ENCODE results near the gene EFCAB6.

The EFCAB6 gene

DNA sequence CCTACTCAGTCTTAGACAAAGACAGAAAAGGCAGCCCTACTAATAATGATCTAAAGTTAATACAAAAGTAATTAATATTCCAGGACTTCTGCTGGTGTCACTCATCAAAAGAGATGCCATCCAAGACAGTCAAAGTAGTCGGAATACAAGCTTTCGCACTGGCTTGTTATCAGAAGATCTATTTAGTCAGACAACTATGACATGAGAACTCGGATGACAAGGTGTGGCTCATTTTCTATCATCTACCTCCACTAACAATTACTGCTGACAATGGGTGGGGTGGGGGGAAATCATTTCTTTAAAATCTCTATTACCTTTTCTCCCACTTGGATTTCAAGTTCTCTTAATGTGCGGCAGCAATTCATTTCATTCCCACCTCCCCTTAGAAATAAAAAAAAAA is 56.7 kb downstream of the EFCAB6 start:
- no peaks in the 10 kb centered on the region for H3K79me2 ChIP-seq (ENCODE audit: control insufficient read depth, insufficient read depth, low read length, poor library complexity)
- no peak overlapping the region for H3K23ac ChIP-seq (ENCODE audit: low read length)
- no peak overlapping the region for H3K27ac ChIP-seq (ENCODE audit: low read depth, low read length)
- no peaks in the 10 kb centered on the region for H3K36me3 ChIP-seq (ENCODE audit: control insufficient read depth in 1 of 2, insufficient read depth in 2 of 2, low read length in 2 of 2)
- H2AFZ ChIP-seq (ENCODE audit: insufficient read depth, low read length, poor library complexity), result no peak overlapping the region
- H4K91ac ChIP-seq (ENCODE audit: low read depth, low read length), result no peak overlapping the region
- H3K4me2 ChIP-seq (ENCODE audit: low read length), result no peak overlapping the region
- H4K12ac ChIP-seq (ENCODE audit: low read depth, low read length), result no peak overlapping the region
- WGBS (ENCODE audit: extremely low coverage, insufficient coverage, insufficient read length), result no CpG with 5 or more reads among the region's 4 CpGs
- H2BK120ac ChIP-seq (ENCODE audit: insufficient read depth, low read length, poor library complexity), result no peak overlapping the region
- no peak for DNase-seq
- no peaks in the 10 kb centered on the region for H3K27me3 ChIP-seq (ENCODE audit: insufficient read depth, low read length)
- no peak overlapping the region for H4K8ac ChIP-seq (ENCODE audit: low read depth, low read length)
- no peak overlapping the region for H2BK12ac ChIP-seq (ENCODE audit: low read length)
- H3K14ac ChIP-seq (ENCODE audit: low read length), result no peak overlapping the region
- H3K4ac ChIP-seq (ENCODE audit: low read depth, low read length), result no peak overlapping the region
- H3K79me1 ChIP-seq (ENCODE audit: low read length), result no peaks in the 10 kb centered on the region
- no peak overlapping the region for H3K9ac ChIP-seq (ENCODE audit: low read length)
- H2BK5ac ChIP-seq (ENCODE audit: low read depth, low read length, poor library complexity), result no peak overlapping the region
- H2AK5ac ChIP-seq (ENCODE audit: low read length), result no peak overlapping the region
- no peaks in the 10 kb centered on the region for H3K4me1 ChIP-seq (ENCODE audit: control insufficient read depth in 1 of 2, insufficient read depth in 2 of 2, low read length in 2 of 2)
- no peak overlapping the region for H3K18ac ChIP-seq (ENCODE audit: low read length)
- H3K9me3 ChIP-seq (ENCODE audit: insufficient read depth, low read depth, low read length), result no peaks in the 10 kb centered on the region
- H3K4me3 ChIP-seq (ENCODE audit: low read depth, low read length), result no peak overlapping the region

- Histone ChIP-seq H3K4me1 (ENCODE audit: control insufficient read depth in 1 of 2, insufficient read depth in 2 of 2, low read length in 2 of 2) (no peaks in the 10 kb centered on the region), H3K4ac (ENCODE audit: low read depth, low read length) (no peak overlapping the region), H3K9ac (ENCODE audit: low read length) (no peak overlapping the region), H3K36me3 (ENCODE audit: control insufficient read depth in 1 of 2, insufficient read depth in 2 of 2, low read length in 2 of 2) (no peaks in the 10 kb centered on the region), H2BK5ac (ENCODE audit: low read depth, low read length, poor library complexity) (no peak overlapping the region), H2BK12ac (ENCODE audit: low read length) (no peak overlapping the region), H4K91ac (ENCODE audit: low read depth, low read length) (no peak overlapping the region), H3K4me2 (ENCODE audit: low read length) (no peak overlapping the region), H3K27me3 (ENCODE audit: insufficient read depth, low read length) (no peaks in the 10 kb centered on the region), H2BK120ac (ENCODE audit: insufficient read depth, low read length, poor library complexity) (no peak overlapping the region), H3K23ac (ENCODE audit: low read length) (no peak overlapping the region), H3K18ac (ENCODE audit: low read length) (no peak overlapping the region), H3K79me2 (ENCODE audit: control insufficient read depth, insufficient read depth, low read length, poor library complexity) (no peaks in the 10 kb centered on the region), H4K8ac (ENCODE audit: low read depth, low read length) (no peak overlapping the region), H2AFZ (ENCODE audit: insufficient read depth, low read length, poor library complexity) (no peak overlapping the region), H3K4me3 (ENCODE audit: low read depth, low read length) (no peak overlapping the region), H3K27ac (ENCODE audit: low read depth, low read length) (no peak overlapping the region), H3K14ac (ENCODE audit: low read length) (no peak overlapping the region), H4K12ac (ENCODE audit: low read depth, low read length) (no peak overlapping the region), H2AK5ac (ENCODE audit: low read length) (no peak overlapping the region), H3K79me1 (ENCODE audit: low read length) (no peaks in the 10 kb centered on the region), H3K9me3 (ENCODE audit: insufficient read depth, low read depth, low read length) (no peaks in the 10 kb centered on the region)
- no CpG with 5 or more reads among the region's 2 CpGs for WGBS (ENCODE audit: extremely low coverage, insufficient coverage, insufficient read length)
- no peak for DNase-seq
Measured at GRCh38 chr22:43755011-43755410, 57.1 kb downstream of the EFCAB6 start.

- no peaks in the 10 kb centered on the region for H3K79me2 ChIP-seq (ENCODE audit: control insufficient read depth, insufficient read depth, low read length, poor library complexity)
- H3K27me3 ChIP-seq (ENCODE audit: insufficient read depth, low read length), result no peaks in the 10 kb centered on the region
- H3K9ac ChIP-seq (ENCODE audit: low read length), result no peak overlapping the region
- H3K4me1 ChIP-seq (ENCODE audit: control insufficient read depth in 1 of 2, insufficient read depth in 2 of 2, low read length in 2 of 2), result no peaks in the 10 kb centered on the region
- H3K9me3 ChIP-seq (ENCODE audit: insufficient read depth, low read depth, low read length), result peaks cover 2% of the 10 kb centered on the region
- H2BK5ac ChIP-seq (ENCODE audit: low read depth, low read length, poor library complexity), result no peak overlapping the region
- no peaks in the 10 kb centered on the region for H3K36me3 ChIP-seq (ENCODE audit: control insufficient read depth in 1 of 2, insufficient read depth in 2 of 2, low read length in 2 of 2)
- no peak overlapping the region for H3K27ac ChIP-seq (ENCODE audit: low read depth, low read length)
- no peak overlapping the region for H4K12ac ChIP-seq (ENCODE audit: low read depth, low read length)
- H3K79me1 ChIP-seq (ENCODE audit: low read length), result no peaks in the 10 kb centered on the region
- no peak overlapping the region for H4K91ac ChIP-seq (ENCODE audit: low read depth, low read length)
- H2BK120ac ChIP-seq (ENCODE audit: insufficient read depth, low read length, poor library complexity), result no peak overlapping the region
- no peak overlapping the region for H4K8ac ChIP-seq (ENCODE audit: low read depth, low read length)
- H3K4ac ChIP-seq (ENCODE audit: low read depth, low read length), result no peak overlapping the region
- no peak overlapping the region for H2BK12ac ChIP-seq (ENCODE audit: low read length)
- no CpG with 5 or more reads among the region's 5 CpGs for WGBS (ENCODE audit: extremely low coverage, insufficient coverage, insufficient read length)
- no peak for DNase-seq
- no peak overlapping the region for H3K14ac ChIP-seq (ENCODE audit: low read length)
- no peak overlapping the region for H3K18ac ChIP-seq (ENCODE audit: low read length)
- H2AK5ac ChIP-seq (ENCODE audit: low read length), result no peak overlapping the region
- no peak overlapping the region for H3K4me2 ChIP-seq (ENCODE audit: low read length)
- H3K23ac ChIP-seq (ENCODE audit: low read length), result no peak overlapping the region
- H2AFZ ChIP-seq (ENCODE audit: insufficient read depth, low read length, poor library complexity), result no peak overlapping the region
- no peak overlapping the region for H3K4me3 ChIP-seq (ENCODE audit: low read depth, low read length)
Measured at GRCh38 chr22:43754176-43754575, 57.9 kb downstream of the EFCAB6 start.

DNA sequence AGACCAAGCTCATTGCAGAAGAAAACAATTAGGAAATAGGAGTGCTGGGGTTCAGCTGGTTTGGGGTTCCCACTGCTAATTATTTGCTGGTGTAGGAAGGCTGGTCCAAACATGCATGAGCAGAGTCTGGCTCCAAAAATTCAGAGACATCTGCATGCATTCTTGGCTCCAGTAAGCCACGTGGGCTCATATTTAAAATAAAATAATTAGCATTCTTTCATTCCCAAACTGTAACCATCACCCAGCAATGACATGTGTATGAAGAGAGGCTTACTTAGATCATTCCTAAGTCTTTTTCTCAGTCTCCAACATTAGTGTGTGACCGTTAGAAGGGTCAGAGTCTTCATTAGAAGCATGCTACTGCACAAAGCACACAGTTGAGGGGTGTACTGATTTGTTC is 58.4 kb downstream of the EFCAB6 start:
- Histone ChIP-seq H4K8ac (ENCODE audit: low read depth, low read length) (no peak overlapping the region), H2BK12ac (ENCODE audit: low read length) (no peak overlapping the region)

More for the DNA sequence above, 58.4 kb downstream of the EFCAB6 start:
- Histone ChIP-seq H2AFZ (ENCODE audit: insufficient read depth, low read length, poor library complexity) (no peak overlapping the region), H3K79me2 (ENCODE audit: control insufficient read depth, insufficient read depth, low read length, poor library complexity) (no peaks in the 10 kb centered on the region), H3K9me3 (ENCODE audit: insufficient read depth, low read depth, low read length) (peaks cover 2% of the 10 kb centered on the region), H3K9ac (ENCODE audit: low read length) (no peak overlapping the region), H4K12ac (ENCODE audit: low read depth, low read length) (no peak overlapping the region), H3K14ac (ENCODE audit: low read length) (no peak overlapping the region), H2AK5ac (ENCODE audit: low read length) (no peak overlapping the region), H3K27me3 (ENCODE audit: insufficient read depth, low read length) (no peaks in the 10 kb centered on the region), H3K36me3 (ENCODE audit: control insufficient read depth in 1 of 2, insufficient read depth in 2 of 2, low read length in 2 of 2) (no peaks in the 10 kb centered on the region), H3K4ac (ENCODE audit: low read depth, low read length) (no peak overlapping the region), H3K4me1 (ENCODE audit: control insufficient read depth in 1 of 2, insufficient read depth in 2 of 2, low read length in 2 of 2) (no peaks in the 10 kb centered on the region), H3K79me1 (ENCODE audit: low read length) (no peaks in the 10 kb centered on the region), H4K91ac (ENCODE audit: low read depth, low read length) (no peak overlapping the region), H2BK120ac (ENCODE audit: insufficient read depth, low read length, poor library complexity) (no peak overlapping the region), H3K18ac (ENCODE audit: low read length) (no peak overlapping the region), H3K4me2 (ENCODE audit: low read length) (no peak overlapping the region), H2BK5ac (ENCODE audit: low read depth, low read length, poor library complexity) (no peak overlapping the region), H3K27ac (ENCODE audit: low read depth, low read length) (no peak overlapping the region), H3K23ac (ENCODE audit: low read length) (no peak overlapping the region), H3K4me3 (ENCODE audit: low read depth, low read length) (no peak overlapping the region)
- DNase-seq, result no peak
- no CpG with 5 or more reads among the region's 2 CpGs for WGBS (ENCODE audit: extremely low coverage, insufficient coverage, insufficient read length)
